K562 (cell line): ENCODE data around the gene ANXA1. TPM values are rescaled to one million over a fixed set of nuclear protein-coding genes. Genes with fewer than 3 reads are reported as not detected.
A peak's percentile ranks its signal among the peaks of the same experiment; 100 is the strongest.

Experiments
- ARID2 ChIP-seq: fragments of 450-650 bp; IDR thresholded peaks from 2 replicates; pipeline ENCODE4 v1.6.1; 2017; ENCODE audit warnings: antibody characterized with exemption, mild to moderate bottlenecking
- ATF7 ChIP-seq: fragments of 450-650 bp; IDR thresholded peaks from 2 replicates; pipeline ENCODE4 v1.7.1; 2014; ENCODE audit warnings: mild to moderate bottlenecking, moderate library complexity
- FOXJ2 ChIP-seq: fragments of 200-800 bp; sonication (Bioruptor generic); IDR thresholded peaks from 2 replicates; pipeline ENCODE4 v1.6.1; 2016; ENCODE audit warnings: missing genetic modification characterization, missing compliant biosample characterization
- GABPA ChIP-seq: fragments of 200-800 bp; sonication (Bioruptor generic); conservative IDR thresholded peaks from 2 replicates; pipeline ENCODE4 v1.6.1; 2016; ENCODE audit warnings: low read depth, missing genetic modification characterization, missing compliant biosample characterization
- MAFK ChIP-seq: IDR thresholded peaks from 2 replicates; pipeline ENCODE4 v1.6.1; 2011; ENCODE audit warnings: low read length, improper control_type of control experiment
- MEIS2 ChIP-seq: fragments of 450-650 bp; IDR thresholded peaks from 2 replicates; pipeline ENCODE4 v1.6.1; 2014; ENCODE audit warnings: mild to moderate bottlenecking; ENCODE audit not compliant: partially characterized antibody
- MIER1 ChIP-seq: fragments of 450-650 bp; IDR thresholded peaks from 2 replicates; pipeline ENCODE4 v1.6.1; 2016; ENCODE audit warnings: antibody characterized with exemption, mild to moderate bottlenecking, low read depth
- POLR2A ChIP-seq: fragments of 450-650 bp; conservative IDR thresholded peaks from 2 replicates; pipeline ENCODE4 v1.6.1; 2016
- POLR2B ChIP-seq: fragments of 450-650 bp; IDR thresholded peaks from 2 replicates; pipeline ENCODE4 v1.6.1; 2018; ENCODE audit warnings: low read depth; ENCODE audit not compliant: partially characterized antibody
- RFX5 ChIP-seq: IDR thresholded peaks from 2 replicates; pipeline ENCODE4 v1.6.1; 2011; ENCODE audit warnings: low read depth, mild to moderate bottlenecking, improper control_type of control experiment, low read length
- TFAP4 ChIP-seq: sonication (generic); formaldehyde crosslinking; IDR thresholded peaks from 2 replicates; pipeline ENCODE4 v1.8.0; 2022; ENCODE audit warnings: missing genetic modification reagents, mild to moderate bottlenecking, moderate library complexity, borderline replicate concordance
- TSC22D4 ChIP-seq: fragments of 450-650 bp; IDR thresholded peaks from 2 replicates; pipeline ENCODE4 v1.6.1; 2016; ENCODE audit warnings: missing genetic modification characterization, missing biosample characterization, control low read depth
- XRCC4 ChIP-seq: IDR thresholded peaks from one replicate; pipeline ENCODE4 v1.6.1; 2011; ENCODE audit not compliant: insufficient read depth, insufficient read length; ENCODE audit errors: extremely low read depth
- ZNF318 ChIP-seq, 2 experiments: fragments of 450-650 bp; IDR thresholded peaks; 2 replicates each; pipeline ENCODE4 v1.6.1; 2016; ENCODE audit warnings: mild to moderate bottlenecking in 2 of 2, borderline replicate concordance in 1 of 2, low read depth in 1 of 2, moderate library complexity in 1 of 2
- ZNF592 ChIP-seq: fragments of 450-650 bp; IDR thresholded peaks from 2 replicates; pipeline ENCODE4 v1.6.1; 2017; ENCODE audit warnings: antibody characterized with exemption, mild to moderate bottlenecking
- polyA plus RNA-seq, 8 experiments: library from polyadenylated mRNA; depleted of rRNA in 4 of 8; stranded (reverse) in 5 of 8; unstranded in 3 of 8; fragments of >200 nt; fragmentation: Nextera tagmentation in 2 of 8; fragmentation: Illumina TruSeq in 1 of 8; extraction: Ambion mirVana in 2 of 8; extraction: Trizol in 1 of 8; gene quantifications; 2 replicates each; pipeline versions ENCODE4 v1.2.1 to v1.2.3, GENCODE V29; 2011 to 2014; ENCODE audit warnings: inconsistent platforms in 1 of 8, missing spikeins in 1 of 8
- total RNA-seq, 7 experiments: library from RNA; depleted of rRNA in 6 of 7; stranded (reverse); fragments of >200 nt in 6 of 7; fragmentation: Illumina TruSeq in 2 of 7; extraction: Trizol in 2 of 7; gene quantifications; 2 replicates each; pipeline versions ENCODE4 v1.2.1 to v1.2.3, GENCODE V29; 2011 to 2021; ENCODE audit warnings: low replicate concordance in 1 of 7

The ANXA1 gene
- total and polyA plus RNA-seq, 9 of the 15 experiments (the other 6 are each of a cell fraction or from before 2014, with no cell fraction given) = 406 to 1,298 (median 620) TPM

- 0 out of 4 replicates have a peak, but pooled peaks of 1 of the 2 experiments have one; percentile 42 for TF ChIP-seq ZNF318 (IDR thresholded peaks at IDR 0.05; ENCODE audit: borderline replicate concordance in 1 of 2, low read depth in 1 of 2)
- TF ChIP-seq ATF7 = peak; percentile 49; the same call in 1 of the 2 replicates
- peak; percentile 95 for TF ChIP-seq FOXJ2
- no peak for TF ChIP-seq TSC22D4 (tag)
- TF ChIP-seq POLR2A = peak; percentile 57
- no peak for TF ChIP-seq MIER1
- 0 out of 2 replicates have a peak, but pooled peaks have one; percentile 25 for TF ChIP-seq TFAP4
- no peak for TF ChIP-seq POLR2B
- TF ChIP-seq MAFK = peak; percentile 32; the same call in 1 of the 2 replicates
- no peak for TF ChIP-seq XRCC4
- peak; percentile 45 for TF ChIP-seq MEIS2
- TF ChIP-seq ZNF592 = 0 out of 2 replicates have a peak, but pooled peaks have one; percentile 31
- peak; percentile 74 for TF ChIP-seq GABPA (tag)
- TF ChIP-seq RFX5 = no peak
- no peak for TF ChIP-seq ARID2
These were observed 19.5 kb upstream of the ANXA1 start (continued) for GRCh38 chr9:73132034-73132776.
